Measurements from ENCODE around the gene GOLGA8N. TPM values are rescaled to one million over a fixed set of nuclear protein-coding genes. Genes with fewer than 3 reads are reported as not detected.
"Not testable (repeated sequence)": the region's sequence is repeated elsewhere in the genome, so short reads cannot be mapped to it uniquely, and the experiment has no call there.

The GOLGA8N gene
- total and polyA plus RNA-seq, 4 donors, result 1.1 to 6.8 (median 3.0) TPM

GRCh38 chr15:32610719-32611118 is 17.5 kb downstream of the GOLGA8N start:
- not testable (repeated sequence) for H3K4me3 ChIP-seq (ENCODE audit: low read depth in 1 of 3, low read length in 3 of 3); H3K9ac ChIP-seq (ENCODE audit: low read depth in 1 of 2, low read length in 2 of 2); H3K27ac ChIP-seq (ENCODE audit: low read depth in 1 of 2, low read length in 2 of 2); H3K4me1 ChIP-seq (ENCODE audit: control insufficient read depth in 4 of 4, insufficient read depth in 4 of 4, low read length in 3 of 4); DNase-seq (ENCODE audit: low spot score); H3K36me3 ChIP-seq (ENCODE audit: control insufficient read depth in 4 of 4, insufficient read depth in 3 of 4, low read depth in 1 of 4, low read length in 3 of 4); H3K9me3 ChIP-seq (ENCODE audit: control insufficient read depth in 4 of 4, low read length in 3 of 4); H3K27me3 ChIP-seq (ENCODE audit: control insufficient read depth in 4 of 4, insufficient read depth in 4 of 4, low read length in 3 of 4)
- WGBS, result 2% methylated on average over 2 of the region's 3 CpGs
- peak; percentile 59 to 66 for TF ChIP-seq RAD21 (IDR thresholded peaks at IDR 0.05)

GRCh38 chr15:32614712-32615050 is 21.4 kb downstream of the GOLGA8N start:
- WGBS, result under 1% methylated on average over 12 of the region's 16 CpGs
- DNase-seq (ENCODE audit: low spot score), result not testable (repeated sequence)
- peak overlapping the region; percentile 74 to 82 for H3K27ac ChIP-seq (ENCODE audit: low read depth in 1 of 2, low read length in 2 of 2)

GRCh38 chr15:32615051-32615870 is 22.0 kb downstream of the GOLGA8N start, which contains the start of gene ARHGAP11A:
Gene ARHGAP11A, plus strand, starts transcription at chr15:32615504. Its CDS starts 708 bp downstream, at chr15:32616212.
- Histone ChIP-seq H3K4me3 (ENCODE audit: low read depth in 1 of 3, low read length in 3 of 3) (peak within 1 kb of the TSS; percentile 62 to 85 (median 83)), H3K27ac (ENCODE audit: low read depth in 1 of 2, low read length in 2 of 2) (peak within 1 kb of the TSS; percentile 74 to 82), H3K9ac (ENCODE audit: low read depth in 1 of 2, low read length in 2 of 2) (peak within 1 kb of the TSS in 1 of 2 donors; percentile 87)
- not testable (repeated sequence) for H3K9me3 ChIP-seq (ENCODE audit: control insufficient read depth in 4 of 4, low read length in 3 of 4); H3K36me3 ChIP-seq (ENCODE audit: control insufficient read depth in 4 of 4, insufficient read depth in 3 of 4, low read depth in 1 of 4, low read length in 3 of 4); H3K4me1 ChIP-seq (ENCODE audit: control insufficient read depth in 4 of 4, insufficient read depth in 4 of 4, low read length in 3 of 4); H3K27me3 ChIP-seq (ENCODE audit: control insufficient read depth in 4 of 4, insufficient read depth in 4 of 4, low read length in 3 of 4)
- TF ChIP-seq, protein P1, sequence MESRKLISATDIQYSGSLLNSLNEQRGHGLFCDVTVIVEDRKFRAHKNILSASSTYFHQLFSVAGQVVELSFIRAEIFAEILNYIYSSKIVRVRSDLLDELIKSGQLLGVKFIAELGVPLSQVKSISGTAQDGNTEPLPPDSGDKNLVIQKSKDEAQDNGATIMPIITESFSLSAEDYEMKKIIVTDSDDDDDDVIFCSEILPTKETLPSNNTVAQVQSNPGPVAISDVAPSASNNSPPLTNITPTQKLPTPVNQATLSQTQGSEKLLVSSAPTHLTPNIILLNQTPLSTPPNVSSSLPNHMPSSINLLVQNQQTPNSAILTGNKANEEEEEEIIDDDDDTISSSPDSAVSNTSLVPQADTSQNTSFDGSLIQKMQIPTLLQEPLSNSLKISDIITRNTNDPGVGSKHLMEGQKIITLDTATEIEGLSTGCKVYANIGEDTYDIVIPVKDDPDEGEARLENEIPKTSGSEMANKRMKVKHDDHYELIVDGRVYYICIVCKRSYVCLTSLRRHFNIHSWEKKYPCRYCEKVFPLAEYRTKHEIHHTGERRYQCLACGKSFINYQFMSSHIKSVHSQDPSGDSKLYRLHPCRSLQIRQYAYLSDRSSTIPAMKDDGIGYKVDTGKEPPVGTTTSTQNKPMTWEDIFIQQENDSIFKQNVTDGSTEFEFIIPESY (IDR thresholded peaks at IDR 0.05), result peak; percentile 91
- TF ChIP-seq GABPA (IDR thresholded peaks at IDR 0.05 in 1 of 2, conservative IDR thresholded peaks at IDR 0.05 in 1 of 2), result peak; percentile 32 to 79
- peak; percentile 74 for TF ChIP-seq YY1 (IDR thresholded peaks at IDR 0.05)
- peak in 1 of 2 donors; percentile 38 for TF ChIP-seq EGR1 (IDR thresholded peaks at IDR 0.05; ENCODE audit: low read depth in 2 of 2)
- peak in 1 of 2 donors; percentile 44 for TF ChIP-seq JUND (IDR thresholded peaks at IDR 0.05)
- TF ChIP-seq, protein P2, sequence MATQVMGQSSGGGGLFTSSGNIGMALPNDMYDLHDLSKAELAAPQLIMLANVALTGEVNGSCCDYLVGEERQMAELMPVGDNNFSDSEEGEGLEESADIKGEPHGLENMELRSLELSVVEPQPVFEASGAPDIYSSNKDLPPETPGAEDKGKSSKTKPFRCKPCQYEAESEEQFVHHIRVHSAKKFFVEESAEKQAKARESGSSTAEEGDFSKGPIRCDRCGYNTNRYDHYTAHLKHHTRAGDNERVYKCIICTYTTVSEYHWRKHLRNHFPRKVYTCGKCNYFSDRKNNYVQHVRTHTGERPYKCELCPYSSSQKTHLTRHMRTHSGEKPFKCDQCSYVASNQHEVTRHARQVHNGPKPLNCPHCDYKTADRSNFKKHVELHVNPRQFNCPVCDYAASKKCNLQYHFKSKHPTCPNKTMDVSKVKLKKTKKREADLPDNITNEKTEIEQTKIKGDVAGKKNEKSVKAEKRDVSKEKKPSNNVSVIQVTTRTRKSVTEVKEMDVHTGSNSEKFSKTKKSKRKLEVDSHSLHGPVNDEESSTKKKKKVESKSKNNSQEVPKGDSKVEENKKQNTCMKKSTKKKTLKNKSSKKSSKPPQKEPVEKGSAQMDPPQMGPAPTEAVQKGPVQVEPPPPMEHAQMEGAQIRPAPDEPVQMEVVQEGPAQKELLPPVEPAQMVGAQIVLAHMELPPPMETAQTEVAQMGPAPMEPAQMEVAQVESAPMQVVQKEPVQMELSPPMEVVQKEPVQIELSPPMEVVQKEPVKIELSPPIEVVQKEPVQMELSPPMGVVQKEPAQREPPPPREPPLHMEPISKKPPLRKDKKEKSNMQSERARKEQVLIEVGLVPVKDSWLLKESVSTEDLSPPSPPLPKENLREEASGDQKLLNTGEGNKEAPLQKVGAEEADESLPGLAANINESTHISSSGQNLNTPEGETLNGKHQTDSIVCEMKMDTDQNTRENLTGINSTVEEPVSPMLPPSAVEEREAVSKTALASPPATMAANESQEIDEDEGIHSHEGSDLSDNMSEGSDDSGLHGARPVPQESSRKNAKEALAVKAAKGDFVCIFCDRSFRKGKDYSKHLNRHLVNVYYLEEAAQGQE (IDR thresholded peaks at IDR 0.05), result peak; percentile 43
- peak; percentile 24 to 44 for TF ChIP-seq HNF4A (conservative IDR thresholded peaks at IDR 0.05)
- TF ChIP-seq RAD21 (IDR thresholded peaks at IDR 0.05), result peak in 1 of 2 donors; percentile 23
- TF ChIP-seq, protein P3, sequence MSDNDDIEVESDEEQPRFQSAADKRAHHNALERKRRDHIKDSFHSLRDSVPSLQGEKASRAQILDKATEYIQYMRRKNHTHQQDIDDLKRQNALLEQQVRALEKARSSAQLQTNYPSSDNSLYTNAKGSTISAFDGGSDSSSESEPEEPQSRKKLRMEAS (IDR thresholded peaks at IDR 0.05), result peak; percentile 38
- TF ChIP-seq RXRA (IDR thresholded peaks at IDR 0.05), result peak in 1 of 2 donors; percentile 51
- peak; percentile 82 for DNase-seq (ENCODE audit: low spot score)
- WGBS, result under 1% methylated on average over 33 of the region's 43 CpGs

More at GRCh38 chr15:32614712-32615050, 21.4 kb downstream of the GOLGA8N start:
- Histone ChIP-seq H3K4me3 (ENCODE audit: low read depth in 1 of 3, low read length in 3 of 3) (peak overlapping the region; percentile 62 to 85 (median 83)), H3K9ac (ENCODE audit: low read depth in 1 of 2, low read length in 2 of 2) (peak overlapping the region in 1 of 2 donors; percentile 87)
- not testable (repeated sequence) for H3K9me3 ChIP-seq (ENCODE audit: control insufficient read depth in 4 of 4, low read length in 3 of 4); H3K36me3 ChIP-seq (ENCODE audit: control insufficient read depth in 4 of 4, insufficient read depth in 3 of 4, low read depth in 1 of 4, low read length in 3 of 4); H3K4me1 ChIP-seq (ENCODE audit: control insufficient read depth in 4 of 4, insufficient read depth in 4 of 4, low read length in 3 of 4); H3K27me3 ChIP-seq (ENCODE audit: control insufficient read depth in 4 of 4, insufficient read depth in 4 of 4, low read length in 3 of 4)

DNA sequence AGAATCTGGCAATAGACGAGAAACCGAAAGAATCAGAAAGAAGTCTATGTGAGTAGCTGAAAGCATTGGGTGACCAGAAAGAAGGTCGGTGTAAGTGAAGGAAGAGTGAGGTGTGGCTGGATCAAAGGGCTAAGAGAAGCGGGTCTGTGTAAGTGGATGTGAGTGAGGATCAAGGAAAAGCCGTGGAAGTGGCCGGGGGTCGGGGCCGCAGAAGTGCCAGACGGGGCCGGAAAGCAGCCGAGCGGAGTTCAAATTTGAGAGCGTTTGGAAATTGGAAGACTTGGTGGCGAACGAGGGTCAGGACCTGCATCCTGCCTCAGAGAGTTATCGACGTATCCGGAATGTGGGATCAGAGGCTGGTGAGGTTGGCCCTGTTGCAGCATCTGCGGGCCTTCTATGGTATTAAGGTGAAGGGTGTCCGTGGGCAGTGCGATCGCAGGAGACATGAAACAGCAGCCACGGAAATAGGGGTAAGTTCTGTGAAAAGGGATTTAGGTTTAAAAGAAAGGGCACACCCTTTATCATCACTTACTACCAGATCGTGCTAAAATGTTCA is 22.7 kb downstream of the GOLGA8N start:
- not testable (repeated sequence) for H3K27me3 ChIP-seq (ENCODE audit: control insufficient read depth in 4 of 4, insufficient read depth in 4 of 4, low read length in 3 of 4); H3K9ac ChIP-seq (ENCODE audit: low read depth in 1 of 2, low read length in 2 of 2); DNase-seq (ENCODE audit: low spot score); H3K9me3 ChIP-seq (ENCODE audit: control insufficient read depth in 4 of 4, low read length in 3 of 4); H3K27ac ChIP-seq (ENCODE audit: low read depth in 1 of 2, low read length in 2 of 2); H3K36me3 ChIP-seq (ENCODE audit: control insufficient read depth in 4 of 4, insufficient read depth in 3 of 4, low read depth in 1 of 4, low read length in 3 of 4); H3K4me1 ChIP-seq (ENCODE audit: control insufficient read depth in 4 of 4, insufficient read depth in 4 of 4, low read length in 3 of 4)
- peak overlapping the region; percentile 32 to 83 (median 62) for H3K4me3 ChIP-seq (ENCODE audit: low read depth in 1 of 3, low read length in 3 of 3)
- 1% methylated on average over 18 of the region's 24 CpGs for WGBS

Measured in liver (tissue), 9 donors.